Activated naive CD8-positive, alpha-beta T cell treated with anti-CD3 and anti-CD28 coated beads, Interleukin-2, amount 50 U/mL, for 24 hours (primary cell): ENCODE measurements around the gene C9.
"Not testable (repeated sequence)": the region's sequence is repeated elsewhere in the genome, so short reads cannot be mapped to it uniquely, and the experiment has no call there.

Experiments
- ATAC-seq: fragments of 150-1000 bp; cut with Tn5 transposase; one replicate; pipeline ENCODE4 v1.10.0; 2021
- DNase-seq: peaks from one replicate; pipeline ENCODE4 v3.0.0; 2021
- H3K27ac Mint-ChIP-seq: one replicate; pipeline ENCODE4 v1.8.0; 2021; ENCODE audit warnings: mild to moderate bottlenecking, mixed read lengths
- H3K27me3 Mint-ChIP-seq: one replicate; pipeline ENCODE4 v1.8.0; 2021; ENCODE audit warnings: mixed read lengths
- H3K36me3 Mint-ChIP-seq: one replicate; pipeline ENCODE4 v1.8.0; 2021; ENCODE audit warnings: low read depth, mixed read lengths
- H3K4me1 Mint-ChIP-seq: one replicate; pipeline ENCODE4 v1.8.0; 2021; ENCODE audit warnings: mixed read lengths
- H3K4me3 Mint-ChIP-seq: one replicate; pipeline ENCODE4 v1.8.0; 2021; ENCODE audit warnings: mild to moderate bottlenecking, moderate library complexity, mixed read lengths
- H3K9me3 Mint-ChIP-seq: one replicate; pipeline ENCODE4 v1.8.0; 2021; ENCODE audit warnings: mixed read lengths

Gene C9

GRCh38 chr5:39273314-39273954 is 90.9 kb downstream of the C9 start:
- Mint-ChIP-seq H3K36me3 (peaks cover 3% of the 10 kb centered on the region), H3K9me3 (peaks cover 4% of the 10 kb centered on the region), H3K27ac (peak overlapping the region; percentile 70), H3K27me3 (no peaks in the 10 kb centered on the region), H3K4me1 (peaks cover 57% of the 10 kb centered on the region), H3K4me3 (peak overlapping the region; percentile 8)
- peak; percentile 61 for ATAC-seq
- DNase-seq = no peak

- ATAC-seq, H3K27me3 Mint-ChIP-seq, H3K27ac Mint-ChIP-seq, H3K4me3 Mint-ChIP-seq, H3K9me3 Mint-ChIP-seq, H3K36me3 Mint-ChIP-seq, DNase-seq: not testable (repeated sequence)
- peaks cover 54% of the 10 kb centered on the region for H3K4me1 Mint-ChIP-seq
Measured at GRCh38 chr5:39272869-39273231, 91.4 kb downstream of the C9 start.

- ATAC-seq (peak; percentile 31), DNase-seq (no peak)
- Mint-ChIP-seq H3K9me3 (no peaks in the 10 kb centered on the region), H3K27me3 (no peaks in the 10 kb centered on the region), H3K27ac (no peak overlapping the region), H3K36me3 (no peaks in the 10 kb centered on the region), H3K4me3 (no peak overlapping the region), H3K4me1 (peaks cover 49% of the 10 kb centered on the region)
Measured at GRCh38 chr5:39270225-39270848, 94.0 kb downstream of the C9 start.

- no peaks in the 10 kb centered on the region for H3K36me3 Mint-ChIP-seq
- H3K27ac Mint-ChIP-seq = no peak overlapping the region
- ATAC-seq (no peak), DNase-seq (no peak)
- peaks cover 30% of the 10 kb centered on the region for H3K4me1 Mint-ChIP-seq
- H3K9me3 Mint-ChIP-seq = no peaks in the 10 kb centered on the region
- H3K27me3 Mint-ChIP-seq = no peaks in the 10 kb centered on the region
- H3K4me3 Mint-ChIP-seq = no peak overlapping the region
Measured at GRCh38 chr5:39267186-39267585, 97.1 kb downstream of the C9 start.

- DNase-seq = no peak
- Mint-ChIP-seq H3K27ac (no peak overlapping the region), H3K9me3 (no peaks in the 10 kb centered on the region), H3K36me3 (no peaks in the 10 kb centered on the region), H3K4me1 (peaks cover 22% of the 10 kb centered on the region), H3K4me3 (no peak overlapping the region), H3K27me3 (no peaks in the 10 kb centered on the region)
- ATAC-seq = no peak
Measured at GRCh38 chr5:39266442-39266841, 97.9 kb downstream of the C9 start.

GRCh38 chr5:39264528-39264927 is 99.8 kb downstream of the C9 start:
- Mint-ChIP-seq H3K27ac (peak overlapping the region; percentile 2), H3K36me3 (no peaks in the 10 kb centered on the region), H3K9me3 (no peaks in the 10 kb centered on the region), H3K4me3 (no peak overlapping the region), H3K27me3 (no peaks in the 10 kb centered on the region), H3K4me1 (peaks cover 12% of the 10 kb centered on the region)
- ATAC-seq = peak; percentile 49
- no peak for DNase-seq

GRCh38 chr5:39262981-39263380 is 101.3 kb downstream of the C9 start:
- Mint-ChIP-seq H3K4me1 (peaks cover 12% of the 10 kb centered on the region), H3K27ac (no peak overlapping the region), H3K4me3 (no peak overlapping the region)

GRCh38 chr5:39260095-39260494 is 104.2 kb downstream of the C9 start:
- H3K4me1 Mint-ChIP-seq = peaks cover 24% of the 10 kb centered on the region
- H3K27me3 Mint-ChIP-seq = no peaks in the 10 kb centered on the region
- H3K36me3 Mint-ChIP-seq = no peaks in the 10 kb centered on the region
- H3K9me3 Mint-ChIP-seq = no peaks in the 10 kb centered on the region
- DNase-seq (no peak), ATAC-seq (no peak)
- H3K4me3 Mint-ChIP-seq = no peak overlapping the region
- no peak overlapping the region for H3K27ac Mint-ChIP-seq

More at GRCh38 chr5:39262981-39263380, 101.3 kb downstream of the C9 start:
- Mint-ChIP-seq H3K27me3 (no peaks in the 10 kb centered on the region), H3K9me3 (no peaks in the 10 kb centered on the region), H3K36me3 (no peaks in the 10 kb centered on the region)
- ATAC-seq = no peak
- no peak for DNase-seq

GRCh38 chr5:39257554-39257953 is 106.7 kb downstream of the C9 start:
- Mint-ChIP-seq H3K9me3 (no peaks in the 10 kb centered on the region), H3K4me1 (peaks cover 18% of the 10 kb centered on the region), H3K27ac (no peak overlapping the region), H3K4me3 (no peak overlapping the region), H3K36me3 (no peaks in the 10 kb centered on the region), H3K27me3 (no peaks in the 10 kb centered on the region)
- DNase-seq (no peak), ATAC-seq (no peak)

- H3K4me1 Mint-ChIP-seq = peaks cover 17% of the 10 kb centered on the region
- DNase-seq = no peak
Measured at GRCh38 chr5:39256477-39257235, 107.6 kb downstream of the C9 start.

GRCh38 chr5:39255406-39255805 is 108.9 kb downstream of the C9 start:
- peaks cover under 1% of the 10 kb centered on the region for H3K9me3 Mint-ChIP-seq
- H3K36me3 Mint-ChIP-seq = no peaks in the 10 kb centered on the region
- H3K27ac Mint-ChIP-seq = no peak overlapping the region
- H3K4me1 Mint-ChIP-seq = peaks cover 17% of the 10 kb centered on the region
- ATAC-seq (no peak), DNase-seq (no peak)
- H3K4me3 Mint-ChIP-seq = no peak overlapping the region
- H3K27me3 Mint-ChIP-seq = no peaks in the 10 kb centered on the region

More at GRCh38 chr5:39256477-39257235, 107.6 kb downstream of the C9 start:
- H3K27ac Mint-ChIP-seq = peak overlapping the region; percentile 70
- H3K27me3 Mint-ChIP-seq = no peaks in the 10 kb centered on the region
- no peaks in the 10 kb centered on the region for H3K9me3 Mint-ChIP-seq
- ATAC-seq = peak; percentile 93
- H3K4me3 Mint-ChIP-seq = no peak overlapping the region
- no peaks in the 10 kb centered on the region for H3K36me3 Mint-ChIP-seq

GRCh38 chr5:39254671-39255070 is 109.6 kb downstream of the C9 start:
- Mint-ChIP-seq H3K4me3 (no peak overlapping the region), H3K9me3 (peaks cover 6% of the 10 kb centered on the region), H3K27me3 (no peaks in the 10 kb centered on the region), H3K36me3 (no peaks in the 10 kb centered on the region), H3K27ac (no peak overlapping the region), H3K4me1 (peaks cover 17% of the 10 kb centered on the region)
- ATAC-seq = no peak
- DNase-seq = no peak

- H3K4me1 Mint-ChIP-seq = peaks cover 17% of the 10 kb centered on the region
- H3K36me3 Mint-ChIP-seq = no peaks in the 10 kb centered on the region
- no peak overlapping the region for H3K27ac Mint-ChIP-seq
- no peaks in the 10 kb centered on the region for H3K27me3 Mint-ChIP-seq
- no peak overlapping the region for H3K4me3 Mint-ChIP-seq
- DNase-seq = no peak
- H3K9me3 Mint-ChIP-seq = peaks cover 11% of the 10 kb centered on the region
- no peak for ATAC-seq
Measured at GRCh38 chr5:39253196-39253595, 111.1 kb downstream of the C9 start.

GRCh38 chr5:39249564-39250274 is 114.6 kb downstream of the C9 start:
- no peak for DNase-seq
- H3K27me3 Mint-ChIP-seq = no peaks in the 10 kb centered on the region
- H3K27ac Mint-ChIP-seq = no peak overlapping the region
- peaks cover 11% of the 10 kb centered on the region for H3K9me3 Mint-ChIP-seq
- no peaks in the 10 kb centered on the region for H3K36me3 Mint-ChIP-seq
- peaks cover 2% of the 10 kb centered on the region for H3K4me1 Mint-ChIP-seq
- no peak overlapping the region for H3K4me3 Mint-ChIP-seq
- no peak for ATAC-seq
